ENCODE data around the gene HOXB8. TPM values are rescaled to one million over a fixed set of nuclear protein-coding genes. Genes with fewer than 3 reads are reported as not detected.

HOXB8 gene
- not detected for total RNA-seq

GRCh38 chr17:48615047-48615962 is at the start of gene HOXB8:
TSS of gene HOXB8 (minus strand) at chr17:48615292. CDS start at chr17:48614704, 588 bp downstream.
- Mint-ChIP-seq H3K36me3 (no peaks in the 10 kb centered on the region), H3K9me3 (no peaks in the 10 kb centered on the region), H3K27me3 (peaks cover 95% of the 10 kb centered on the region), H3K4me1 (peaks cover 55% of the 10 kb centered on the region), H3K4me3 (peak within 1 kb of the TSS; percentile 40), H3K27ac (no peak within 1 kb of the TSS)
- no peak for DNase-seq

GRCh38 chr17:48663134-48663924 is 48.2 kb upstream of the HOXB8 start:
- H3K27me3 Mint-ChIP-seq, result peaks cover 5% of the 10 kb centered on the region
- no peaks in the 10 kb centered on the region for H3K36me3 Mint-ChIP-seq
- H3K4me1 Mint-ChIP-seq, result no peaks in the 10 kb centered on the region
- DNase-seq, result no peak
- no peak overlapping the region for H3K27ac Mint-ChIP-seq
- H3K9me3 Mint-ChIP-seq, result no peaks in the 10 kb centered on the region
- H3K4me3 Mint-ChIP-seq, result no peak overlapping the region

- Mint-ChIP-seq H3K27ac (no peak overlapping the region), H3K4me3 (no peak overlapping the region), H3K27me3 (peaks cover 12% of the 10 kb centered on the region), H3K4me1 (no peaks in the 10 kb centered on the region), H3K9me3 (no peaks in the 10 kb centered on the region), H3K36me3 (no peaks in the 10 kb centered on the region)
- DNase-seq, result no peak
Observed at GRCh38 chr17:48655913-48656312, 40.8 kb upstream of the HOXB8 start.

GRCh38 chr17:48649741-48650140 is 34.6 kb upstream of the HOXB8 start:
- no peaks in the 10 kb centered on the region for H3K9me3 Mint-ChIP-seq
- H3K4me1 Mint-ChIP-seq, result peaks cover 12% of the 10 kb centered on the region
- no peaks in the 10 kb centered on the region for H3K36me3 Mint-ChIP-seq
- peaks cover 61% of the 10 kb centered on the region for H3K27me3 Mint-ChIP-seq
- H3K4me3 Mint-ChIP-seq, result no peak overlapping the region
- no peak for DNase-seq
- no peak overlapping the region for H3K27ac Mint-ChIP-seq

- Mint-ChIP-seq H3K36me3 (no peaks in the 10 kb centered on the region), H3K4me1 (peaks cover 12% of the 10 kb centered on the region), H3K4me3 (no peak overlapping the region), H3K27ac (no peak overlapping the region), H3K9me3 (no peaks in the 10 kb centered on the region), H3K27me3 (peaks cover 75% of the 10 kb centered on the region)
- DNase-seq, result no peak
Observed at GRCh38 chr17:48647963-48648245, 32.8 kb upstream of the HOXB8 start.

- no peak for DNase-seq
- Mint-ChIP-seq H3K9me3 (no peaks in the 10 kb centered on the region), H3K36me3 (no peaks in the 10 kb centered on the region), H3K27me3 (peaks cover 78% of the 10 kb centered on the region), H3K27ac (no peak overlapping the region), H3K4me3 (peak overlapping the region; percentile 72), H3K4me1 (peaks cover 12% of the 10 kb centered on the region)
Observed at GRCh38 chr17:48647103-48647962, 32.2 kb upstream of the HOXB8 start.

GRCh38 chr17:48646183-48647102 is 31.4 kb upstream of the HOXB8 start:
- no peaks in the 10 kb centered on the region for H3K36me3 Mint-ChIP-seq
- DNase-seq, result peak; percentile 42
- peak overlapping the region; percentile 72 for H3K4me3 Mint-ChIP-seq
- H3K4me1 Mint-ChIP-seq, result peaks cover 16% of the 10 kb centered on the region
- no peak overlapping the region for H3K27ac Mint-ChIP-seq
- no peaks in the 10 kb centered on the region for H3K9me3 Mint-ChIP-seq
- H3K27me3 Mint-ChIP-seq, result peaks cover 82% of the 10 kb centered on the region

GRCh38 chr17:48645639-48646182 is 30.6 kb upstream of the HOXB8 start:
- H3K4me1 Mint-ChIP-seq, result peaks cover 16% of the 10 kb centered on the region
- H3K27me3 Mint-ChIP-seq, result peaks cover 89% of the 10 kb centered on the region
- H3K27ac Mint-ChIP-seq, result no peak overlapping the region
- H3K9me3 Mint-ChIP-seq, result no peaks in the 10 kb centered on the region
- DNase-seq, result no peak
- peak overlapping the region; percentile 66 for H3K4me3 Mint-ChIP-seq
- no peaks in the 10 kb centered on the region for H3K36me3 Mint-ChIP-seq

- no peaks in the 10 kb centered on the region for H3K9me3 Mint-ChIP-seq
- H3K4me3 Mint-ChIP-seq, result no peak overlapping the region
- peaks cover 93% of the 10 kb centered on the region for H3K27me3 Mint-ChIP-seq
- no peaks in the 10 kb centered on the region for H3K36me3 Mint-ChIP-seq
- H3K4me1 Mint-ChIP-seq, result peaks cover 16% of the 10 kb centered on the region
- no peak for DNase-seq
- no peak overlapping the region for H3K27ac Mint-ChIP-seq
Observed at GRCh38 chr17:48644910-48645557, 29.9 kb upstream of the HOXB8 start.

- H3K4me3 Mint-ChIP-seq, result no peak overlapping the region
- H3K36me3 Mint-ChIP-seq, result no peaks in the 10 kb centered on the region
- no peak for DNase-seq
- no peak overlapping the region for H3K27ac Mint-ChIP-seq
- no peaks in the 10 kb centered on the region for H3K9me3 Mint-ChIP-seq
- H3K27me3 Mint-ChIP-seq, result peaks cover 96% of the 10 kb centered on the region
- peaks cover 16% of the 10 kb centered on the region for H3K4me1 Mint-ChIP-seq
Observed at GRCh38 chr17:48644159-48644558, 29.1 kb upstream of the HOXB8 start.

- H3K4me3 Mint-ChIP-seq, result no peak overlapping the region
- no peaks in the 10 kb centered on the region for H3K36me3 Mint-ChIP-seq
- H3K27ac Mint-ChIP-seq, result no peak overlapping the region
- H3K9me3 Mint-ChIP-seq, result no peaks in the 10 kb centered on the region
- DNase-seq, result no peak
- peaks cover 16% of the 10 kb centered on the region for H3K4me1 Mint-ChIP-seq
- H3K27me3 Mint-ChIP-seq, result peaks cover 96% of the 10 kb centered on the region
Observed at GRCh38 chr17:48643697-48644012, 28.6 kb upstream of the HOXB8 start.

- Mint-ChIP-seq H3K4me3 (no peak overlapping the region), H3K27ac (no peak overlapping the region), H3K4me1 (peaks cover 16% of the 10 kb centered on the region), H3K9me3 (no peaks in the 10 kb centered on the region), H3K27me3 (peaks cover 96% of the 10 kb centered on the region), H3K36me3 (no peaks in the 10 kb centered on the region)
- DNase-seq, result no peak
Observed at GRCh38 chr17:48642843-48643696, 28.0 kb upstream of the HOXB8 start.

Data from activated naive CD8-positive, alpha-beta T cell treated with anti-CD3 and anti-CD28 coated beads for 36 hours (primary cell).